ENCODE measurements around the gene ARHGAP8.

DNA sequence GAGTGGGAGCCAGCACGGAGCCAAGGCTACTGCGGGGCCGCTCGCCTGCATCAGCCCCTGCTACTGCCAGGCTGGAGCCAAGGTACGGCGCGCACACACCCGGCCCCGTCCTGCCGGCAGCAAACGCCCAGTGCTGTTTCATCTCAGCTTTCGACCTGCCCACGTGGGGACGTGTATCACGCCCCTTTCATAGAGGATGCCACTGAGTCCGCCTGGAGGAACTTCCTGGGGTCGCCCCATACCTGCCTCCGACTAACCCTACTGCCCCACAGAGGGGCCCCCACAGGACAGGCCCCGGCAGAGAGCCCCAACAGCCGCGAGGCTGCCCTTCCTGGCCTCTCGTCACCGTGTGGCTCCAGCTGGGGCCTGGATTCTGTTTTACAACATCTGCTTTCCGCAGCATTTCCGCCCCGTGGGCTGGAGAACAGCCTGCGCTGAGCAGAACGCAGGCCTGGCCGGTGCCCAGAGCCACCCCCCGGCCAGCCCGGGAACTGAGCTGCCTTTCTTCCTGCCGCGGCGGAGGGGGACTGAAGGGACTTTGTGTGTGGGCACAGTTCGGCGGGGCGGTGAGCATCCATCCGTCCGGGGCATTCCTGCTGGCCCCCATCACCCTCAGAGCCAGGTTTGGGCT, 22.9 kb upstream of the ARHGAP8 start:
- TF ChIP-seq, protein P1, sequence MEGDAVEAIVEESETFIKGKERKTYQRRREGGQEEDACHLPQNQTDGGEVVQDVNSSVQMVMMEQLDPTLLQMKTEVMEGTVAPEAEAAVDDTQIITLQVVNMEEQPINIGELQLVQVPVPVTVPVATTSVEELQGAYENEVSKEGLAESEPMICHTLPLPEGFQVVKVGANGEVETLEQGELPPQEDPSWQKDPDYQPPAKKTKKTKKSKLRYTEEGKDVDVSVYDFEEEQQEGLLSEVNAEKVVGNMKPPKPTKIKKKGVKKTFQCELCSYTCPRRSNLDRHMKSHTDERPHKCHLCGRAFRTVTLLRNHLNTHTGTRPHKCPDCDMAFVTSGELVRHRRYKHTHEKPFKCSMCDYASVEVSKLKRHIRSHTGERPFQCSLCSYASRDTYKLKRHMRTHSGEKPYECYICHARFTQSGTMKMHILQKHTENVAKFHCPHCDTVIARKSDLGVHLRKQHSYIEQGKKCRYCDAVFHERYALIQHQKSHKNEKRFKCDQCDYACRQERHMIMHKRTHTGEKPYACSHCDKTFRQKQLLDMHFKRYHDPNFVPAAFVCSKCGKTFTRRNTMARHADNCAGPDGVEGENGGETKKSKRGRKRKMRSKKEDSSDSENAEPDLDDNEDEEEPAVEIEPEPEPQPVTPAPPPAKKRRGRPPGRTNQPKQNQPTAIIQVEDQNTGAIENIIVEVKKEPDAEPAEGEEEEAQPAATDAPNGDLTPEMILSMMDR (IDR thresholded peaks at IDR 0.05) = no peak
- no peak for TF ChIP-seq EZH2 (IDR thresholded peaks at IDR 0.05; ENCODE audit: borderline replicate concordance, insufficient read depth, low read depth, low read length, poor library complexity, severe bottlenecking)

Data from B cell (primary cell).